ENCODE measurements around the gene NELFB. TPM values are rescaled to one million over a fixed set of nuclear protein-coding genes. Genes with fewer than 3 reads are reported as not detected.

Gene NELFB
- total RNA-seq, 2 donors from 2014 or later, result 73.3 to 86.6 TPM

- no peak overlapping the region for H3K27ac ChIP-seq (ENCODE audit: low read depth, low read length)
- H3K4me3 Mint-ChIP-seq, result no peak overlapping the region
- 82 to 87% methylated on average over 8 to 35 of the region's 35 CpGs for WGBS, 2 experiments (ENCODE audit: insufficient coverage in 1 of 2, insufficient read length in 1 of 2)
- H3K36me3 ChIP-seq (ENCODE audit: control insufficient read depth, insufficient read depth, low read length), result peaks cover 9% of the 10 kb centered on the region
- H3K9me3 ChIP-seq (ENCODE audit: control insufficient read depth, low read length), result no peaks in the 10 kb centered on the region
- H3K27me3 Mint-ChIP-seq (ENCODE audit: insufficient read depth), result peaks cover 2% of the 10 kb centered on the region
- peaks cover 17% of the 10 kb centered on the region for H3K4me1 Mint-ChIP-seq
- H3K9ac ChIP-seq (ENCODE audit: extremely low read depth, low read length, poor library complexity, severe bottlenecking), result no peak overlapping the region
- H3K36me3 Mint-ChIP-seq (ENCODE audit: low read depth), result peaks cover 6% of the 10 kb centered on the region
- no peaks in the 10 kb centered on the region for H3K27me3 ChIP-seq (ENCODE audit: control insufficient read depth, insufficient read depth, low read length, poor library complexity, severe bottlenecking)
- no peaks in the 10 kb centered on the region for H3K9me3 Mint-ChIP-seq
- no peak overlapping the region for H3K4me3 ChIP-seq (ENCODE audit: low read length)
- no peak overlapping the region for H3K27ac Mint-ChIP-seq
- DNase-seq, result peak; percentile 85
- peaks cover 16% of the 10 kb centered on the region for H3K4me1 ChIP-seq (ENCODE audit: control insufficient read depth, insufficient read depth, low read length)
- TF ChIP-seq CTCF (conservative IDR thresholded peaks at IDR 0.05), result no peak
Observed at GRCh38 chr9:137252555-137253506, 2.3 kb upstream of the NELFB start.

GRCh38 chr9:137253717-137254623 is 1.2 kb upstream of the NELFB start:
- Histone ChIP-seq H3K36me3 (ENCODE audit: control insufficient read depth, insufficient read depth, low read length) (peaks cover 21% of the 10 kb centered on the region), H3K4me3 (ENCODE audit: low read length) (peak overlapping the region; percentile 87), H3K9me3 (ENCODE audit: control insufficient read depth, low read length) (no peaks in the 10 kb centered on the region), H3K4me1 (ENCODE audit: control insufficient read depth, insufficient read depth, low read length) (peaks cover 16% of the 10 kb centered on the region), H3K9ac (ENCODE audit: extremely low read depth, low read length, poor library complexity, severe bottlenecking) (peak overlapping the region; percentile 51), H3K27me3 (ENCODE audit: control insufficient read depth, insufficient read depth, low read length, poor library complexity, severe bottlenecking) (no peaks in the 10 kb centered on the region), H3K27ac (ENCODE audit: low read depth, low read length) (no peak overlapping the region)
- no peak for TF ChIP-seq CTCF (conservative IDR thresholded peaks at IDR 0.05)
- Mint-ChIP-seq H3K36me3 (ENCODE audit: low read depth) (peaks cover 17% of the 10 kb centered on the region), H3K4me3 (peak overlapping the region; percentile 72), H3K27ac (peak overlapping the region; percentile 80), H3K4me1 (peaks cover 17% of the 10 kb centered on the region), H3K27me3 (ENCODE audit: insufficient read depth) (peaks cover 2% of the 10 kb centered on the region), H3K9me3 (no peaks in the 10 kb centered on the region)
- DNase-seq, result peak; percentile 68
- WGBS, 2 experiments (ENCODE audit: insufficient coverage in 1 of 2, insufficient read length in 1 of 2), result 55 to 65% methylated on average over 14 to 21 of the region's 21 CpGs

- Histone ChIP-seq H3K4me1 (ENCODE audit: control insufficient read depth, insufficient read depth, low read length) (peaks cover 16% of the 10 kb centered on the region), H3K36me3 (ENCODE audit: control insufficient read depth, insufficient read depth, low read length) (peaks cover 25% of the 10 kb centered on the region), H3K27me3 (ENCODE audit: control insufficient read depth, insufficient read depth, low read length, poor library complexity, severe bottlenecking) (no peaks in the 10 kb centered on the region), H3K9ac (ENCODE audit: extremely low read depth, low read length, poor library complexity, severe bottlenecking) (peak overlapping the region; percentile 83), H3K4me3 (ENCODE audit: low read length) (peak overlapping the region; percentile 94), H3K27ac (ENCODE audit: low read depth, low read length) (peak overlapping the region; percentile 60), H3K9me3 (ENCODE audit: control insufficient read depth, low read length) (no peaks in the 10 kb centered on the region)
- no peak for TF ChIP-seq CTCF (conservative IDR thresholded peaks at IDR 0.05)
- no peaks in the 10 kb centered on the region for H3K27me3 Mint-ChIP-seq (ENCODE audit: insufficient read depth)
- DNase-seq, result no peak
- no peak overlapping the region for H3K27ac Mint-ChIP-seq
- peaks cover 21% of the 10 kb centered on the region for H3K36me3 Mint-ChIP-seq (ENCODE audit: low read depth)
- 3 to 5% methylated on average over 43 to 51 of the region's 51 CpGs for WGBS, 2 experiments (ENCODE audit: insufficient coverage in 1 of 2, insufficient read length in 1 of 2)
- H3K4me1 Mint-ChIP-seq, result peaks cover 10% of the 10 kb centered on the region
- H3K9me3 Mint-ChIP-seq, result no peaks in the 10 kb centered on the region
- H3K4me3 Mint-ChIP-seq, result peak overlapping the region; percentile 72
Observed at GRCh38 chr9:137255448-137256114, 454 bp downstream of the NELFB start.

All from endodermal cell (in vitro differentiated cells).